PC-3 (cell line): ENCODE results near the gene NUDT16. TPM values are rescaled to one million over a fixed set of nuclear protein-coding genes. Genes with fewer than 3 reads are reported as not detected.
"Not testable (repeated sequence)": the region's sequence is repeated elsewhere in the genome, so short reads cannot be mapped to it uniquely, and the experiment has no call there.

Experiments used
- ATAC-seq: fragments of 200-7000 bp; cut with Tn5 transposase; 2 replicates; pipeline ENCODE4 v1.9.1; 2020; ENCODE audit warnings: mild to moderate bottlenecking, moderate library complexity
- BruUV-seq: library from RNA; stranded (reverse); fragments of 400-500 nt; replicated peaks from 2 replicates; lab custom pipeline; 2021; lab: Mats Ljungman, UMichigan
- CTCF ChIA-PET: fragments of 300-600 bp; sonication (Branson Sonifier 250); formaldehyde crosslinking; loops from one replicate; lab custom pipeline; 2022; ENCODE audit warnings: antibody characterized with exemption; lab: Charles Lee
- POLR2A ChIA-PET: fragments of 300-600 bp; sonication (Branson Sonifier 250); formaldehyde crosslinking; loops from one replicate; lab custom pipeline; 2022; ENCODE audit warnings: antibody characterized with exemption; ENCODE audit not compliant: unreplicated experiment; lab: Charles Lee
- DNase-seq: peaks from one replicate; pipeline ENCODE4 v3.0.0-alpha.2; 2015
- H2AFZ ChIP-seq: fragments of 300-600 bp; sonication (generic); 2 replicates; pipeline ENCODE4 v1.6.0; 2016; ENCODE audit warnings: antibody characterized with exemption, low read length
- H3F3A ChIP-seq: fragments of 300-600 bp; sonication (generic); one replicate; pipeline ENCODE4 v1.6.0; 2017; ENCODE audit warnings: antibody characterized with exemption, low read length, control low read depth, mild to moderate bottlenecking; ENCODE audit not compliant: unreplicated experiment
- H3K27ac ChIP-seq: fragments of 300-600 bp; sonication (generic); 2 replicates; pipeline ENCODE4 v1.5.1; 2016; ENCODE audit warnings: mild to moderate bottlenecking, low read length
- H3K27me3 ChIP-seq: fragments of 300-600 bp; sonication (generic); 2 replicates; pipeline ENCODE4 v1.6.1; 2016; ENCODE audit warnings: low read length, mixed read lengths
- H3K36me3 ChIP-seq: fragments of 300-600 bp; sonication (generic); 2 replicates; pipeline ENCODE4 v1.6.1; 2016; ENCODE audit warnings: low read depth, mixed run types, low read length, mixed read lengths
- H3K4me1 ChIP-seq: fragments of 300-600 bp; sonication (generic); 2 replicates; pipeline ENCODE4 v1.5.1; 2016; ENCODE audit warnings: low read length; ENCODE audit not compliant: insufficient read depth
- H3K4me2 ChIP-seq: fragments of 300-600 bp; sonication (generic); 2 replicates; pipeline ENCODE4 v1.6.0; 2016; ENCODE audit warnings: low read length
- H3K4me3 ChIP-seq: fragments of 300-600 bp; sonication (generic); 2 replicates; pipeline ENCODE4 v1.5.1; 2016; ENCODE audit warnings: mild to moderate bottlenecking, low read length, mixed read lengths
- H3K79me2 ChIP-seq: fragments of 300-600 bp; sonication (generic); 2 replicates; pipeline ENCODE4 v1.6.1; 2017; ENCODE audit warnings: low read length, mixed read lengths
- H3K9ac ChIP-seq: fragments of 300-600 bp; sonication (generic); 2 replicates; pipeline ENCODE4 v1.6.0; 2016; ENCODE audit warnings: mild to moderate bottlenecking, low read length
- H3K9me2 ChIP-seq: fragments of 300-600 bp; sonication (generic); replicated peaks from 2 replicates; pipeline ENCODE4 v1.6.1; 2016; ENCODE audit warnings: mixed run types, low read length, mixed read lengths
- H3K9me3 ChIP-seq: fragments of 300-600 bp; sonication (generic); 2 replicates; pipeline ENCODE4 v1.6.1; 2016; ENCODE audit warnings: low read length, mixed read lengths
- H4K20me1 ChIP-seq: fragments of 300-600 bp; sonication (generic); 2 replicates; pipeline ENCODE4 v1.6.1; 2016; ENCODE audit warnings: low read length, mixed read lengths
- CTCF ChIP-seq: fragments of 300-600 bp; sonication (generic); conservative IDR thresholded peaks from 2 replicates; pipeline ENCODE4 v1.5.1; 2017; ENCODE audit warnings: antibody characterized with exemption, low read depth, mild to moderate bottlenecking, low read length
- EZH2 ChIP-seq: fragments of 300-600 bp; sonication (generic); IDR thresholded peaks from one replicate; pipeline ENCODE4 v1.6.1; 2017; ENCODE audit warnings: antibody characterized with exemption, mild to moderate bottlenecking, low read length; ENCODE audit not compliant: unreplicated experiment
- EZH2phosphoT487 ChIP-seq: fragments of 300-600 bp; sonication (generic); IDR thresholded peaks from 2 replicates; pipeline ENCODE4 v1.6.1; 2018; ENCODE audit warnings: mild to moderate bottlenecking, antibody characterized with exemption, low read length, borderline replicate concordance
- intact Hi-C: fragments of 100-400 bp; cut with micrococcal nuclease; formaldehyde crosslinking; loops from 2 replicates; pipeline ENCODE4 v1.9.0; 2023
- total RNA-seq: library from RNA; depleted of rRNA; stranded (reverse); fragments of >200 nt; gene quantifications from 2 replicates; pipeline ENCODE4 v1.2.3, GENCODE V29; 2014

NUDT16 gene
- total RNA-seq, 1 experiment from 2014 or later, result 7.9 TPM

GRCh38 chr3:131370935-131371687 lies 10.5 kb upstream of the NUDT16 start:
- no peak overlapping the region for H3K4me3 ChIP-seq
- no peak overlapping the region for H2AFZ ChIP-seq
- no peaks in the 10 kb centered on the region for H3K9me2 ChIP-seq
- ATAC-seq (no peak), DNase-seq (no peak)
- TF ChIP-seq EZH2 (no peak), CTCF (no peak), EZH2phosphoT487 (no peak)
- no peaks in the 10 kb centered on the region for H3K79me2 ChIP-seq
- no peaks in the 10 kb centered on the region for H3K4me1 ChIP-seq
- no peaks in the 10 kb centered on the region for H3F3A ChIP-seq
- H4K20me1 ChIP-seq, result no peaks in the 10 kb centered on the region
- no peaks in the 10 kb centered on the region for H3K9me3 ChIP-seq
- ChIA-PET CTCF (no interaction called here), POLR2A (no interaction called here)
- no peaks in the 10 kb centered on the region for H3K27me3 ChIP-seq
- intact Hi-C loops, result no loop called here
- H3K4me2 ChIP-seq, result no peak overlapping the region
- H3K27ac ChIP-seq, result no peak overlapping the region
- H3K36me3 ChIP-seq, result no peaks in the 10 kb centered on the region
- H3K9ac ChIP-seq, result no peak overlapping the region
- no TSS peak for BruUV-seq

- no TSS peak for BruUV-seq
- Histone ChIP-seq H3K36me3 (no peaks in the 10 kb centered on the region), H3K9ac (no peak overlapping the region), H2AFZ (no peak overlapping the region), H3K79me2 (no peaks in the 10 kb centered on the region), H3K27ac (no peak overlapping the region), H3K4me2 (no peak overlapping the region), H3K4me1 (no peaks in the 10 kb centered on the region), H3K9me3 (no peaks in the 10 kb centered on the region), H3F3A (no peaks in the 10 kb centered on the region), H4K20me1 (no peaks in the 10 kb centered on the region), H3K4me3 (no peak overlapping the region), H3K9me2 (no peaks in the 10 kb centered on the region), H3K27me3 (no peaks in the 10 kb centered on the region)
- CTCF ChIA-PET, result no interaction called here
- POLR2A ChIA-PET, result no interaction called here
- intact Hi-C loops, result no loop called here
- no peak for DNase-seq
- TF ChIP-seq CTCF, result no peak
- no peak for TF ChIP-seq EZH2phosphoT487
- no peak for TF ChIP-seq EZH2
- ATAC-seq, result no peak
Measured at GRCh38 chr3:131371688-131372066, 9.9 kb upstream of the NUDT16 start.

GRCh38 chr3:131374741-131375140 lies 6.8 kb upstream of the NUDT16 start:
- ChIA-PET CTCF (no interaction called here), POLR2A (no interaction called here)
- ATAC-seq, result no peak
- TF ChIP-seq EZH2phosphoT487, result no peak
- no peak for TF ChIP-seq EZH2
- no peak for TF ChIP-seq CTCF
- Histone ChIP-seq H3K4me2 (no peak overlapping the region), H4K20me1 (no peaks in the 10 kb centered on the region), H3K36me3 (no peaks in the 10 kb centered on the region), H3K9me3 (no peaks in the 10 kb centered on the region), H3K27ac (no peak overlapping the region), H3K27me3 (no peaks in the 10 kb centered on the region), H3K4me1 (no peaks in the 10 kb centered on the region), H3K4me3 (no peak overlapping the region), H2AFZ (no peak overlapping the region), H3K9ac (no peak overlapping the region), H3K79me2 (no peaks in the 10 kb centered on the region), H3K9me2 (no peaks in the 10 kb centered on the region), H3F3A (no peaks in the 10 kb centered on the region)
- DNase-seq, result no peak
- no TSS peak for BruUV-seq
- intact Hi-C loops, result no loop called here

DNA sequence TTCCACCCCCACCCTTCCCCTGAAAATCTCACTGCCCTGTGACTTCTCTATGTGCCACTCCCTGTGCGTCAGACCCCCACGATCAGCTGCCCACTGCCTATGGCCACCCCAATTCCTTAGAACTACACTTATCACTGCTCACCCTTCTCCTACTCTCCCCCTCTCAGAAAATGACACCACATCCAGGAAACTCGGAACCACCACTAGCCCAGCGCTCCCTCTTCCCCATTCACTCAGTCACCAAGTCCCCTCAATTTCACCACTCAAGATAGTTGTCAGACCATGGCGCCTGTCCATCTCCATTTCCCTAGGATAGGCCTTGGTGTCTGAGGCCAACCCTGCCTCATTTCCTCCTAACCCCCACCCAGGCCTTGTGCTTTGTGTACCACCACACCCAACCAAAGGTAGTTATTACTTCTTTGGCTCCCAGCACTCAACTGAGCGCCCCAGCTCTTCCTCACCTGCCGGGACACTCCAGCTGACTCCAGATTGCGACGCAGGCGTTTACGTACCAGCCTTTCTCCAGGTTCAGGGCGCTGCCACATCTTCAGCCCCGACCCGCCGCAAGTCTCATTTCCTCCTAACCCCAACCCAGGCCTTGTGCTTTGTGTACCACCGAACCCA lies 641 bp upstream of the NUDT16 start:
- H3K4me3 ChIP-seq, result peak overlapping the region; percentile 83
- H3K9me3 ChIP-seq, H3K36me3 ChIP-seq, ATAC-seq, H3K4me1 ChIP-seq, H3F3A ChIP-seq, H3K27ac ChIP-seq, H3K79me2 ChIP-seq, DNase-seq, H4K20me1 ChIP-seq, H3K27me3 ChIP-seq, H3K9me2 ChIP-seq: not testable (repeated sequence)
- peak overlapping the region; percentile 68 for H3K9ac ChIP-seq
- H3K4me2 ChIP-seq, result peak overlapping the region; percentile 86
- CTCF ChIA-PET, result interaction anchor here (0.6 kb wide), 1 partner anchor 649 kb away, joined by 4 read pairs; no protein-coding TSS in a partner anchor
- BruUV-seq, result TSS peak; percentile 67
- intact Hi-C loops, result loop anchor here (5.0 to 10.0 kb wide), 3 partner anchors 34 to 329 kb away; no protein-coding TSS in a partner anchor
- peak overlapping the region; percentile 95 for H2AFZ ChIP-seq
- POLR2A ChIA-PET, result interaction anchor here (0.6 to 1.0 kb wide), 5 partner anchors 28 to 845 kb away, joined by 3 to 5 read pairs (median 5); no protein-coding TSS in a partner anchor
